Inflammatory macrophage treated with lipopolysaccharide for 1 hour (primary cell): Measurements from ENCODE around the gene TRMT61A.

Experiments used
- DNase-seq, 2 donors: peaks; one replicate each; pipeline ENCODE4 v3.0.0-alpha.2; 2020 to 2022

Gene TRMT61A

DNA sequence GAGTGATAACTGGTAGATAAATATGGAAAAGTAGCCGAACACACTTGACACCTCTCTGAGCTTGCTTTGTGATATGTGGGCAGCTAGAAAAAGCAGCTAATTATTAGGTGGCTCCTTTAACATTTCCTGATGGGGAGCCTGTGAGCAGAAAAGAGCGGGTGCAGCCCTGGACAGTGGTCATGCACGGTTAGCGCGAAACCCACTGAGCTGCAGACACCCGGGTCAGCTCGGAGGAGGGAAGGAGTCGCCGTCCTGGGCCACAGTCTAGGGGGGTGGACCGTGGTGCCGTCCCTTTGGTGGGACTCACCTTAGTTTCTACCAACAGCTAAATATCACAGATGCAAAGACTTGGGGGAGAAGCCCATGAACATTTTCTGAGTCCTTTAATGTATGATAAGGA is 40.4 kb downstream of the TRMT61A start:
- DNase-seq, result no peak

DNA sequence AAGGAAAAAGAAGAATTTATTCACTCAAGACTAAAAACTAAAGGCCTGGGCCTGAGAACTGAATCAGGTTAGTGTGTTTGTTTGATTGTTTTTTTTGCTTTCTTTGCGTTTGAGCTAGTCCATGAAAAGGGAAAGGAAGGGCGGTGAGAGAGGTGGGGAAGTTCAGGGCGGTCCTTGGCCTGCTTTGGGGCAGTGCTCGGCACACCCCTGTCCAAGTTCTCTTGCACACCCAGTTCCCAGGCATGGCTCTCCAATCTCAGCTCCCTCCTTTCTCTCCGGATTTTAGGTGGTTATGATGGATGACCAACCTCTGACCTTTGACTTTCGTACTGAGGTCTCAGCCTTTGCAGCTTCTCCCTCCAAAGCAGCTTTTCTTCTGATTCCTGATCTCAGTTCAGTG is 45.1 kb downstream of the TRMT61A start:
- no peak for DNase-seq

DNA sequence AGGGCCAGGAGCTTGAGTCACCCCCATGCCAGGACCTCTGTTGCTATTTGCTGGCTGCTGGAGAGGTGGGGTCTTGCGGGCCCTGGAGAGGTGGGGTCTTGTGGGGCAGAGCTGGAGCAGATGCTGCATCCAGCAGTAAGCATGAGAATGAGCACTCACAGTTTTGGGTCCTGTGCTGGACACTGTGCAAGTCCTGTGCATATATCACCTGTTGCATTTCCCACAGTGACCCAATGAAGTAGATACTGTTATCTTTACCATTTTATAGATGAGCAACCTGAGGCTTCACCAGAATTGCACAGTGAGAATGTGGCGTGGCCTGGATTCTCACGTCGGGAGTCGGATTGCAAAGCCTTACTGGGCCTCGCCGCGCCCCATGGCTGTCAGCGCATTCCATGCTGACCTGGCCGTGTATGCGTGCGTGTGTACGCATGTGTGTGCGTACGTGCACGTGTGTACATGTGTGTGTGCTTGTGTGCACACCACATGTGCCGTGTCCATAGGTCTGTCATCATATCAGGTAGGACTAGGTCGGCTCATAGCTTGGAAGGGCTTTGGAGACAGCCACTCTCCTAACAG is 45.8 kb downstream of the TRMT61A start:
- DNase-seq, result no peak

DNA sequence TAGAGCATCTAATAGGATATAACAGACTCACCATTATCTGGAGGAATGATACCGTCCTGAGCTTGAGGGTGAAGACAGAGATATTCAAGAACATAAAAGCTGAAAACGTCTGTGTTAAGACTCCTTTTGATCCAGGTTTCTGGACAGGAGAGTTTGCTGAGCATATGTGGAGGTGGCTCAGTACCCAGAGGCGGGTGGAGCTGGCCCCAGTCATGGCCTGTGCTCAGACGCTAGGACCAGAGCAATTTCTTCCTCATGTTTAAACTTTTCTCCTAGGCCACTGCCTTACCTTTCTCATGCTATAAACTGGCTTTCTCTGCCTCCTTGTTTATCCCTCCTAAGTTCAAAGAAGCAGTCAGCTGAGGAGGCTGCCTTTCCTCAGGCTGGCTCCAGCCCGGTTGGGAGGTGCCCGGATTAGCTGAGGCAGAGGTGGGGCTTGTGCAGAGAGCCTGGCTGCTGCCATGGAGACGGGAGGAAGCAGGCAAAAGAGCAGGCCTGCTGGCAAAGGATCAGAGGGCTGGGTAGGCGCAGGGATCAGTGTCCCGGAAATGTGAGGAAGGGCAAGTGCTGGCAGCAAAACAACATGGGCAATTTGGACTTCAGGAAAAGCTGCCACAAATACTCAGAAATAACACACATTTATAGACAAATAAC is 47.5 kb downstream of the TRMT61A start:
- DNase-seq, result no peak

DNA sequence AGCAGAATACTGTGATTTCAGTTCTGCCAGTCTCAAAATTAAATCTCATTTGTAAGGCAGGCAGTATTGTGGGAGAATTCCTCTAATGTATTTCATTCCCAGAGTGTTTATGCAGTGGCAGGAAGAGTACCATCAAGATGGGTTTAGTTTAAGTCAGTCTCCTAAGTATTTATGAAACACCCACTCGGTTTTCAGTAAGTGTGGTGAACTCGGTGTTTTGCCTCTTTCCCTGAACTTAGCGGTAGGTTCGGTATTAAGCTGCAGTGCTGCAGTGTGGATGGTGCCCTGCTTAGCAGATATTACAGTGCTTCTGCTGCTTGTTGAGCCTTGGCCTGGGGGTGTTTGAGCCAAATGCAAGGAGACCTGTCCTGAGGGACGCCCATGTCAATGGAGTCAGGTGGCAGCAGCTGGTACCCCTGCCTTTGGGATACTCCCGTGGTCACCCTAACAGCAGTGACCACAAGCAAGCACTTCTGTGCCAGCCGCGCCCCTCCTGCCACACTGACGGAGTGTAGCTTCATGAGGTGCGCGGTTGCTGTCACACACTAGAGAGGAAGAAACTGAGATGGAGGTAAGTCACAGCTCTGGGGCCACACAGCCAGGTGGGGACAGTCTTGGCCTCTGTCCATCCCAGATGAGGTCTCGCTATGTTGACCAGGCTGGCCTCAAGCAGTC is 49.5 kb downstream of the TRMT61A start:
- no peak for DNase-seq

DNA sequence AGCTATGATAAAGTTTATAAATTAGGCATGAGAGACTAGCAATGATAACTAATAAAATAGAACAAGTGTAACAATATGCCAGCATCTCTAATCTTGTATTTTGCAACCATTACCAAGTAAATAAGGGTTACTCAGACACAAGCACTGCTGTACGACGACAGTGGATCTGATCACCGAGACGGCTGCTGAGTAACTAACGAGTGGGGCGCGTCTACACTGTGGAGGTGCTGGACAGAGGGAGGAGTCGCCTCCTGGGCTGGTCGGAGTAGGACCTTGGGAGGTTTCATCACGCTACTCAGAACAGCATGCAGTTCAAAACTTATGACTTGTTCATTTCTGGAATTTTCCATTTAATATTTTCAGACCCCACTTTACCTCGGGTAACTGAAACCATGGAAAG is 52.2 kb downstream of the TRMT61A start:
- no peak for DNase-seq

DNA sequence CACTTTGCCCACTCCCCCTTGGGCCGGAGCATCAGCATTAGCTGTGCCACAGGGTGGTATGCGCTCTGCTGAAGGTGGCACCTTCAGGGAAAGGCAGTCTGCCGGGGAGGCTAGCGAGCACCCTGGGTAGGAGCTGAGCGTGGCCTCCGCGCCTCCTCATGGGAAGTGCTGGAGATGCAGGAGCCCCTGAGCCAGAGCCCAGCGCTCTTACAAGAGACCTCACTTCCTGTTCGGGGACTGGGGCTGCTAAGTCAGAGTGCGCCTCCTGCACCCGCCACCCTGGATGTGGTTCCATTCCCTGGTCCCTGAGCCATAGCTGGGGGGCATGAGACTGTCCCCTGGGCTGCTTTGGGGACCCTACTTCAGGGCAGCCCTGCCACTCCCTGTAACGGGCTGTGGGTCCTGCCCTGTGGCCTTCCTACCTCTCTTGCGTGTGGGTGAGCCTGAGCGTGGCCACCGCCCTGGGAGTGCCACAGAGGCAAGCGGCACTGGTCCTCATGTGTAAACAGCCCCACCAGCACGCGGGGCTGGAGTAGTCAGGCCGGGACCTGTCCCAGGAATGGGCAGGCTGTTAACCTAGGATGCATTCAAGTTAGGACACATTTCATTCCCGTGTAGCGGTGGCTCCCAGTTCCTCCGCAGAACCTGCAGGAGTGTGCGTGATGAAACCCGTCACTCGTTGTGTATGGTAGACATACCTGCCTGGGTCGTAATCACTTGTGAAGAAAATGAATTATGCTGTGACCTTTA is 53.1 kb downstream of the TRMT61A start:
- DNase-seq, result no peak

DNA sequence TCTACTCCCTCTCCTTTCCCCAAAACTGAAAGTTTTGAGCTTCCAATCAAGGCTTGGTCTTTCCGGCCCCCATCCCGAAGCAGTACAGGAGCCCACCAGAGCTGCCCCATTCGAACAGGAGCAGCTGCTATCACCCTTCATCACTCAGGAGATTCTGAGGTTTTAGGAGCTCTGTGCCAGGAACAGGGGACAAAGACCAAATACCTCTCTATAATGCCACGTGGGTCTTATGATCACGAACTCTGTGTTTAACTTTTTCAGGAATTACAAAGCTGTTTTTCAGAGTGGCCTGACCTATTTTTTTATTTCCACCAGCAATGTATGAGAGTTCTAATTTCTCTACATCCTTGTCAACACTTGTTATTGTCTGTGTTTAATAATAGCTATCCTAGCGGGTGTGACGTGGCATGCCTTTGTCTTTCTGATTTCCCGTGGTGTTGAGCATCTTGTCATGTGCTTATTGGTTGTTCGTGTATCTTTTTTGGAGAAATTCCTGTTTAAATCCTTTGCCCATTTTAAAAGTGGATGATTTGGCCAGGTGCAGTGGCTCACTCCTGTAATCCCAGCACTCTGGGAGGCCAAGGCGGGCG is 55.4 kb downstream of the TRMT61A start:
- no peak for DNase-seq
